T-helper 2 cell treated with Interferon-gamma antibody and Interleukin-4, amounts not matched to agents 100 ng/mL and 5 ng/mL, for 36 hours (primary cell): Measurements from ENCODE around the gene FXR1. TPM values are rescaled to one million over a fixed set of nuclear protein-coding genes. Genes with fewer than 3 reads are reported as not detected.
"Not testable (repeated sequence)": the region's sequence is repeated elsewhere in the genome, so short reads cannot be mapped to it uniquely, and the experiment has no call there.

Source experiments
- intact Hi-C: fragments of 100-400 bp; cut with micrococcal nuclease; formaldehyde crosslinking; loops from one replicate; pipeline ENCODE4 v1.15.1; 2023
- total RNA-seq: library from RNA; stranded (reverse); gene quantifications from 2 replicates; pipeline ENCODE4 v1.2.3, GENCODE V29; 2022

The FXR1 gene
- total RNA-seq: 123 and 135 TPM in 2 replicates

- intact Hi-C loops: loop anchor here (1.0 to 5.0 kb wide), 8 partner anchors 45 to 1462 kb away; partner anchors contain the start of genes DNAJC19, GNB4, MRPL47 and NDUFB5
These were observed at the start of gene FXR1 for GRCh38 chr3:180912304-180913296. TSS of gene FXR1 (plus strand) at chr3:180912670. CDS start at chr3:180912686, 16 bp downstream.

GRCh38 chr3:180870008-180870699 is 42.3 kb upstream of the FXR1 start:
- intact Hi-C loops: no loop called here

GRCh38 chr3:180871901-180872300 is 40.6 kb upstream of the FXR1 start:
- intact Hi-C loops: no loop called here

GRCh38 chr3:180872430-180872829 is 40.0 kb upstream of the FXR1 start:
- intact Hi-C loops: not testable (repeated sequence)

- intact Hi-C loops: no loop called here
These were observed 37.3 kb upstream of the FXR1 start for GRCh38 chr3:180875124-180875698.

- intact Hi-C loops: no loop called here
These were observed 31.2 kb upstream of the FXR1 start for GRCh38 chr3:180881065-180881801.

- intact Hi-C loops: no loop called here
These were observed 30.4 kb upstream of the FXR1 start for GRCh38 chr3:180882115-180882514.

- intact Hi-C loops: no loop called here
These were observed 23.4 kb upstream of the FXR1 start for GRCh38 chr3:180888992-180889560.

GRCh38 chr3:180898572-180898971 is 13.9 kb upstream of the FXR1 start:
- intact Hi-C loops: no loop called here

GRCh38 chr3:180909369-180910127 is 2.9 kb upstream of the FXR1 start:
- intact Hi-C loops: loop anchor here (5.0 kb wide), 2 partner anchors 48 to 1307 kb away; partner anchors contain the start of genes MRPL47 and NDUFB5

GRCh38 chr3:180910823-180911222 is 1.6 kb upstream of the FXR1 start:
- intact Hi-C loops: loop anchor here (5.0 kb wide), 2 partner anchors 46 to 1309 kb away; partner anchors contain the start of genes MRPL47 and NDUFB5

- intact Hi-C loops: loop anchor here (1.0 to 5.0 kb wide), 8 partner anchors 45 to 1461 kb away; partner anchors contain the start of genes DNAJC19, GNB4, MRPL47 and NDUFB5
These were observed 580 bp upstream of the FXR1 start for GRCh38 chr3:180911876-180912303.

- intact Hi-C loops: loop anchor here (2.0 to 5.0 kb wide), 4 partner anchors 44 to 1463 kb away; partner anchors contain the start of genes GNB4, MRPL47, NDUFB5 and USP13
These were observed 1.3 kb downstream of the FXR1 start for GRCh38 chr3:180913581-180914404.

GRCh38 chr3:180918542-180918941 is 6.1 kb downstream of the FXR1 start:
- intact Hi-C loops: no loop called here

GRCh38 chr3:180922242-180922641 is 9.8 kb downstream of the FXR1 start:
- intact Hi-C loops: no loop called here

GRCh38 chr3:180923561-180923960 is 11.1 kb downstream of the FXR1 start:
- intact Hi-C loops: no loop called here

GRCh38 chr3:180926526-180926925 is 14.1 kb downstream of the FXR1 start:
- intact Hi-C loops: no loop called here

GRCh38 chr3:180929376-180929775 is 16.9 kb downstream of the FXR1 start:
- intact Hi-C loops: no loop called here

GRCh38 chr3:180930526-180930925 is 18.1 kb downstream of the FXR1 start:
- intact Hi-C loops: no loop called here
